Measurements from ENCODE around the gene GRK6.
"Not testable (repeated sequence)": the region's sequence is repeated elsewhere in the genome, so short reads cannot be mapped to it uniquely, and the experiment has no call there.

Gene GRK6

DNA sequence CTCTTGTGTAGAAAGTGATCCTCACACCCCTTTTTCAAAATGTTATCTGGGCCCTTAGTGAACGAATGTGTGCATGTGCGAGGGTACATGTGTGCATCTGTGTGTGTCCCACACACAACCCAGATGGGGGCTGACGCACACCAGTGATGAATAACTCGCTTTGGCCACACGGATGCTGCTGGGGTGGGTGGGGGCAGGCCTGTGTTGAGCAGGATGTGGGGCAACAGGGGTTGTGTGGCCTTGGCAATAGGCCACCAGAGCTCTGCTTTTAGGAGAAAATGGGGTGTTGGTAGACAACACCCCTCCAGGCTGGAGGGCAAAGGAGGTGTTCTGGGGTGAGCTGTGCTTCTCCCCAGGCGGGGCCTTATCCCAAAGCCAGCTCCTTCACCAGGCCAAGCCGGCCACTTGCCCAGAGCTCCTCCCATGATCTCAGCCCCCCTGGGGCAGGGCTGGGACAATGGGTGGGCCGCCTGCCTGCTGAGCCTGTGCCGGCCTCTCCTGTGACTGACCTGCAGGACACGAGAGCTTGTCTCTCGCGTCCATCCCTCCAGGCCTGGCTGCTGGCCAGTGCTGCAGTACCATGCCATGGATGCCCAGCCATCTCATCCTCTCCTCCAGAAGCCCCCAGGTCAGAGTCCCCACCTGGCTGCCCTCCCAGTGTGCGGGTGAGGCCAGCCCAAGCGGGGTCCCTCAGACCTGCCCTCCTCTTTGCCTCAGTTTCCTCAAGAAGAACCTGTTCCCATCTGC lies 45.3 kb downstream of the GRK6 start:
- DNase-seq (ENCODE audit: low read depth), result peak; percentile 55

DNA sequence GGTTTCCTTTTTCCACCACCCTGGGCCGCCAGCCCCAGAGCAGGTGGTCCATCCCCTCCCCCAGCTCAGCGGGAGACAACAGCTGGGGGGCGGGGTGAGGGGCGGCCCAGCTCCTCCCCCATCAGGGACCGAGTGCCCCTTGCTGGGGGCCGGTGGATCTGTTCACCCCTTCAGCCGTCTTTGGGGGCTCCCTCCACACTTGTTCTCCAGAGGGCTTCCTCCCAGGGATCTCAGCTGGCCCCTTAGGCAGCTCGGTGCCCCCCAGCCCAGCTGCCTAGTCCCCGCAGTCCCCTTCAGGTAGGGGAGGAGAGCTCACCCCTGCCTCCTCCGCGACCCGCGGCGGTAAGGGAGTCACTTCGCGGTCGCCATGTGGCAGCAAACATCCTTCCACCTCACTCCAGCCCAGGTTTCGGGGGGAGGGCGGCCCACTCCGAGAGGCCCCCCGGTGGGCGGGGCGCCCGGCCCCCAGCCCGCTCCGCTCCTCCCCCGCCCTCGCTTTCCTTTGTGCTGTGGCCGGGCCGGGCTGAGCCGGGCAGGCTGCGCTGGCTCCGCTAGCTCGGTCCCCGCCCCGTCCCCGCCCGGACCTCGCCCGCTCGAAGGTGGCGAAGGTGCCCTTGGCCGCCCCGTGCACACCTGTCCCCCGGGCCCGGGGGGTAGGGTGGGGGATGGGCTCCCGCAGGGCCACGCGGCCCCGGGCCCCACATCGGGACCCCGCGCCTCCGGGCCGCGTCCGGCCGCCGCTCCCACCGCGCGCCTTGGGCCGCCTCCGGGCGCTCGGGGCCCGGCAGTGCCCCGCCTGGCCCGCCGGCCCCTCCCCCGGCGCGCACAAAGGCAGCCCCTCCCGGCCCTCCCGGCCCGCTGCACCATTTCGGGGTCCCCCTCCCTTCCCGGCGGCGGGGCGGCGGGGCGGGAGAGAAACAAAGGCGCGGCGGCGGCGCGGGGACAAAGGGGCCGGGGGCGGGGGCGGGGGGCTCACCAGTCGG lies 46.3 kb downstream of the GRK6 start:
- peak; percentile 69 for DNase-seq (ENCODE audit: low read depth)

DNA sequence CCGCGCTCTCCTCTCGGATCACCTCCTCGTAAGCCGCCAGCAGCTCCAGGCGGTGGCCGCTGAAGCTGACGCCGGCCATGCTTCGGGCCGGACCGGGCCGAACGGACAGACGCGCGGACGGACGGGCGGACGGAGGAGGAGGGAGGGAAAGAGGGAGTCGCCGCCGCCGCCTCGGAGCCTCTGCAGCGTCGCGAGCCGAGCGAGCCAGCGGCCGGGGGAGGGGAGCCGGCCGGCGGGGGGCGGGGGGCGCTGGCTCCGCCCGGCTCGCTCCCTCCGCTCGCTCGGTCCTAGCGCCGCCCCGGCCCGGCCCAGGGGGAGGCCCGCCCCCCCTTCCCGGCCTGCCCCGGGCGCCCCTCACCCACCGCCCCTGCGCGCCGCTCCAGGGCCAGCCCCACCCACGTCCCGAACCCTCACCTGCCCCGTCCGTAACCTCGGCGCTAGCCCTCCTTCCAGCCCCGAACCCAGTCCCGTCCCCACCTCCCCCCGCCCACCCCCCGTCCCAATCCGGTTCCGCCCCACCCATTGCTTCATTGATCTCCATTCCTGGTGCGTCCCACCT lies 47.0 kb downstream of the GRK6 start, which contains the start of gene DBN1:
Gene DBN1 (minus strand): TSS at position 192 of the 559 bp plus-strand sequence. CDS start 113 bp downstream, at position 79.
- DNase-seq (ENCODE audit: low read depth), result no peak

DNA sequence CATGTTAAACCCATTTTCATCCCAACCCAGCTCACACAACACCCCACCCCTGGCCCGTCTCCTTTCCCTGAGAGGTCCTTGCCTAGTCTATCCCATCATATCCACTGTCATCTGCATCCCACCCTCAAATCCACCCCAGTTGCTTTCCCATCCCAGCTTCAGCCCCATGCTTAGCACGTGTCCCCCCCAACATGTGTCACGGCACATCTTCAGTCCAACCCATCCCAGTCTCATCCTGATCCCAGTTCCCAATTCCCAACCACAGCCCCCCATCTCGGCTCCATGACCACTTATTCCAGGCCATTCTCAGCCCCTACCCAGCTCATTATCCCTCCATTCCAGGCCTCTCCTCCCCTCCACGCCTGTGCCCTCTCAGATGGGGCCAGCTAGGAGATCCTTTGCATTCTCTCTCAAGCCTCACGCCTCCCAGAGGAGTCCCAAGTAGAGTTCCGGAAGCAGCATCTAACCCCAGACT lies 47.6 kb downstream of the GRK6 start:
- DNase-seq (ENCODE audit: low read depth), result no peak

DNA sequence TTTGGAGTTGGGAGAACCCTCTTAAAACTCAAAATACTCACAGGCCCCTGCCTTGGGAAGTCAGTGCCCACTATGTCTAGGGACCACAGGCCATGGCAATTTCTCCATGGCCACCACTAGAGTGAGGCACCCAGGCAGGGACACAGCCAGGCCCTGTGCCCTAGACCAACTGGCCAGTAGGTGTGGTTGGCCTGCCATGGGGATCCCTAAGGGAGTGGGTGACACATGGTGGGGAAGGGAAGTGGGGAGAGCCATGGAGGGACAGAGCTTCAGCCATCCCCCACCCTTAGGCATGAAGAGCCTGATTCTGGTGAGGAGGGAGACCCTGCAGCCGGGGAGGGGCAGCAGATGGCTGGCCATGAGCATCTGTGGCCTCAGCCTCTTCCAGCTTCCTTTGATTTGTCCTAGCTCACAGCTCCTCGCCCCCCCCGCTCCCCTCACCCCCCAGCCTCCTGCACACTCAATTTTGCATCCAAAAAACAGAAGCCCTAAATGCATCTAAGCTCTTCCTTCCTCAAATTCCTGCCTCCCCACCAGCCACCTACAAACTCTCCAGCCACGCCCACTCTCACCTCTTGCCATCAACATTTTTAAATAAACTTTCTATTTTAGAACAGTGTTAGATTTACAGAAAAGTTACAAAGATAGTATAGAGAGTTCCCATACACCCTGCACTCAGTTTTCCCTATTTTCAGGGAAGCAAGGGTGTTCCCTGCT lies 48.5 kb downstream of the GRK6 start:
- DNase-seq (ENCODE audit: low read depth), result no peak

DNA sequence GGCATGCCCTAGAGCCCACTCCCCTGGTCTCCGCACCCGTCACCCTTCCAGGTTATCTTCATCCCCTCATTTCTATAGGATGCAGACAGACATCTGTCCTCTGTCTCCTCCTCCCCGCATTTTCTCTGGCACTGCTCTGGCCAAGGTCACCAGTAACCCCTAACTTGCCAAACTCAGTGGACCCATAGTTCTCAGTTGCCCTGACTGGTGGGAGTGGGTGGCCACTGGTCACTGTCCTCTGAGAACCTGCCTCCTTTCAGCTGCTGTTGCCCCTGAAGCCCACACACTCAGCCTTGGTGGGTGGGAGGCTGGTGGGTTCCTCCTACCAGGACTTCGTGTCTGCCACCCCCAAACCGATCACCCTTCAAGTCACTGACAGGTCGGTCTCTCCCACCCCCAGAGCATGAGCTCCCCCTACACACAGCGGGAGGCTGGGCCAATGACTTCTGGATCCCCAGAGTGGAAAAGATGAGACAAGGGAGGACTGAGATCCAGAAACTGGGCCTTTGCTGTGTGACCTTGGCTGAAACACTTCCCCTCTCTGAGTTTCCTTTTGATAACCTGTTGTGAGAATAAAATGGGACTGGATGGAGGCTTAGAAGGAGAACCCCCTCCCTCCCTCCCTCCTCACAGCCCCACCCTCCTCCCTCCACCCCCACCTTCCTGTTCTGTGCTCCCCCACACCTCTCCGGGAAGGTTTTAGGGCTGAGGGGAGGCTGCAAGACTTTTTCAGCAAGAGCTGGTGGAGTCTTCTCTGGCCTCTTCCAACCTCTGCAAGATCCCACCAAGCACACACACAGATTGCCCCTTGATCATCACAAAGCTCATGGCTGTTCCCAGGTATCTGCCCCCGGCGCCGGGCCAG lies 49.3 kb downstream of the GRK6 start:
- no peak for DNase-seq (ENCODE audit: low read depth)

DNA sequence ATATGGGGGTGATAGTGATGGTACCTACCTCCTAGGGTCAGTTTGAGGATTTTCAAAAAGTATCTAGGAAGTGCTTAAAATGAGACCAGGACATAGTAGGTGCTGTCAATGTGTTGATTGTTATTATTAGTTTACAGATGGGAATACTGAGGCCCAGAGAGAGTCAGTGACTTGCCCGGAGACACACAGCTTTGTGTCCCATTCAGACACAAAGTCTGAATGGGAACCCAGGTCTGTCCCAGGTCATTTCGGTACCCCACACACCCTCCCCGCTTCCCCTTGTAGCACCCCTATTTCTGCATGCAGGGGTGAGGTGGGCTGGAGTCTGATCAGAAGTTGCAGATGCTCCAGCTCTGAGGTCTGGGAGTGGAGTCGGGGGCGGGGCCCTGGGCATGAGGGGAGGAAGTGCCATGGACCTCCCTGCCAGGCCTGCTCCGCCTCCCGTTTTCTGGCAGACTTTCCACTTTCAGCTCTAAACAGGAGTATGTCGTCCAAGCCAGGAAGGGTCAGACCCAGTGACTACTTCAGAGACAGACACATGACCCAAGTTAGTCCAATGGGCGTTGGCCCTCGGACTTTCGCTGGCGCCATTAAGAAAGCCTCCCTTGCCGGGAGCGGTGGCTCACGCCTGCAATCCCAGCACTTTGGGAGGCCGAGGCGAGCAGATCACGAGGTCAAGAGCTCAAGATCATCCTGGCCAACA lies 50.2 kb downstream of the GRK6 start:
- DNase-seq (ENCODE audit: low read depth), result no peak

DNA sequence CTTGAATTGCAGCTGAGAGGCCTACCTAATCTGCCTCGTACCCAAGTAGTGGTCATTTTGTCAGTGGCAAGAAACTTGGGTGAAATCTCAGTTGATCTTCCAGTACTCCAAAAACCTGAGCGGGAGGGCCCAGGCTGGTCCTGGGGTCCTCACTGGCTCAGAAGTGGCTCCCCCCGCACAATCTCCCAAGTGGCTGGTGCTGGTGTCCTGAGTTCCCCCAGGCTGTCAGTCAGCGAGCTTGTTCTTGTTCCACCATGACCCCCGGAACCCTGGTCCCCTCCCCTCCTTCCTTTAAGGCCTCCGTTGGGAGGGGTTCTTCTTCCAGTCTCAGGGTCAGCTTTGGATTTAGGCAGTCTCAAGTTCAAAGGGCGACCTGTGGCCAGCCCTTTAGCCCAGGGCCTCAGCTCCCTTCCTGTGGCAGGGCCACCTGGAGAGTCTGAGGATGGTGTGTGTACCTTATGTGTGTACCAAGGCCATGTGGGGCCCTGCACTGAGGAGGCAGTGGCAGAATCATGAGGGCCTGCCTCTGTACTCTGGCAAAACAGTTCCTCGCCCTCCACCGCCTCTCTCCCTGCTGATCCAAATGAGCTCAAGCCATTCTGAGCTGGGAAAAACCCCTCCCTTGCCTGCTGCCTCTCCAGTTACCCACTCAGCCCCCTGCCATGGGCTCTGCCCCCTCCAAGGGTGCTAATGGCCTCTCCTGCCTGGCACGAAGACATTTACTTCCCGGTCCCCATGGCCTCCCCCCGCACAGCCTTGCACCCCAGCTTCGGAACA lies 51.4 kb downstream of the GRK6 start:
- no peak for DNase-seq (ENCODE audit: low read depth)

DNA sequence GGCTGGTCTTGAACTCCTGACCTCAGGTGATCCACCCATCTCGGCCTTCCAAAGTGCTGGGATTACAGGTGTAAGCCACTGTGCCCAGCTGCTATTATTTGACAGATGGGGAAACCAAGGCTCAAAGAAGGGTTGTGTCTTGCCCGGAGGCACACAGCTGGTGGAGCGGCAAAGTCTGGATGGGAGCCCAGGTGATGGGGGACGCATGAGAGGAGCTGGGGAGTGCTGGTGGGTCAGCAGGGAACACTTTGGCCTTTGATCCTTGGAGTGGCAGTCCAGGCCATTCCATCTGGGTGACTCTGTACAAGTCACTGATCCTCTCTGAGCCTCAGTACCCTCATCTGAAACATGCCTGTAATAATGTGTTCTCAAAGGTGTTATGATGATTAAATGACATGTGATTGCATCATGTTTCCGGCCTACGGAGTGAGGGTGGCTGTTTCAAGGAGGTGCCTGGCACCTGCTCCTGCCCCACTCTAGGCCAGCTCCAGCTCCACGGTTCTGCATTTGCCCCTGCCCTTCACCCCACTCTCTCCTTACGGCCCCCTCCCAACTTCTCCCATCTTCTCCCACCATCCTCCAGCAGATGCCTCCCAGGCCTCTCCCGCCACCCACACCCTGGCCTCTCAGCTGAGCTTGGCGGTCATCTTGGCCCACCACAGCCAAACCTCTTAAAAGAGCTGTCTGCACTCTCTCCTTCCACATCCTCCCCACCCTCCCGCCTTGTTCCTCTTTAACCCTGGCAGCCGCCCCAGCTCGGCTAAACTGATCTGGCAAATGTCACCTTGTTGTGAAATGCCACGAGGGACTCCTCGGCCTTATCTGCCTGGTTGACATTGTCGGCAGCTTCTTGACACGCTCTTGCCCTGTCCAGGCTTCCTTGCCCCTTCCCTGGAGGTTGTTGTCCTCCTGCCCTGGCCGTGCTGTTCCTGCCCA lies 52.5 kb downstream of the GRK6 start:
- no peak for DNase-seq (ENCODE audit: low read depth)

DNA sequence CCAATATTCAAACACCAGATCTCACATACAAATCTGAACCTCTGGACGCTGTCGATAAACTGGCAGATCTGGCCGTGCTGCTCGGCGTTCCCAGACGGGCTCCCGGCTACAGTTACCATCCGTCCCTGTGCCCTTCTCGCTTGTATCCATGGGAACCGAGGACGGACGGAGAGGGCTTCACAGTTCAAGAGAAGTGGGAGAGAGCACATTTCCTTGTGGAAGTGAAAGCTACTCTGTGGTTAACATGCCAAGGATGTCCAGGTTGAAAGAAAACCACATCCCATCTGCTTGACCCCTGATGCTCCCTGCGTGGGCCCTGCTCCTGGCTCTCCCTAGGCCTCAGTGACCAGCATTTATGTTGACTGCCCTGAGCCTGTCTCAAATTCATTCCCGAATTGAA lies 53.3 kb downstream of the GRK6 start:
- DNase-seq (ENCODE audit: low read depth), result no peak

DNA sequence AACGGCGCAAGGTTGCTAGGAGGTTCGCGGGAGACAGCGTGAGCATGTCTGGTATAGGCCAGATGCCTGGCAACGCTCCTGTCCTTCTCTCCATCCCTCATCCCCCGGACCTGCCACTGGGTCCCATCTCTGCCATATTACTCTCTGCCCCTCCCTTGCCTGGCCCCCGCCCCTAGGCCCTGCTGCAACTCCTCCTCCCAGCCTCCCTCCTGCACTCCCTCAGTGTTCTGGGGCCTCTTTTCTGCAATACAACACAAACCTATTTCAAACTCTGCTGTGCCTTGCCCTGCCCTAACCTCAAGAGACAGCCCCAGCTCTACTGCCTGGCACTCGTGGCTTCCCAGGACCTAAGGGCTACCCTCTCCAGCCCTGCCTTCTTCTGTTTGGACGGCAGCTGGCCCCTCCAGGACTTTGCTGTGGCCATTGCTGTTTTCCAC lies 55.9 kb downstream of the GRK6 start:
- no peak for DNase-seq (ENCODE audit: low read depth)

DNA sequence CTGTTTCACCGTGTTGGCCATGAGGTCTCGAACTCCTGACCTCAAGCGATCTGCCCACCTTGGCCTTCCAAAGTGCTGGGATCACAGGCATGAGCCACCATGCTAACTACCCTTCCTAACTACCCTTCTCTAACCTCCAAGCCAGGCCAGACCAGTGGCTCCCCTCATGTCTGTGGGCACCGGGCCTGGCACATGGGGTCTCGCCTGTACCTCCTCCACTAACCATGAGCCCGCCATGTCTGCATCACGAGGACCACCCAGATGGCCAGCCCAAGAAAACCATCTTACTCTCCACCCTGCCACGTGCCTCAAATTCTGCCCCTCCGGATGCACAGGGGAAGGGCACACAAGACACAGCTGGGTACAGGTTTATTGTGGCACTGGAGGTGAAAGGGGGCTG lies 56.6 kb downstream of the GRK6 start:
- no peak for DNase-seq (ENCODE audit: low read depth)

DNA sequence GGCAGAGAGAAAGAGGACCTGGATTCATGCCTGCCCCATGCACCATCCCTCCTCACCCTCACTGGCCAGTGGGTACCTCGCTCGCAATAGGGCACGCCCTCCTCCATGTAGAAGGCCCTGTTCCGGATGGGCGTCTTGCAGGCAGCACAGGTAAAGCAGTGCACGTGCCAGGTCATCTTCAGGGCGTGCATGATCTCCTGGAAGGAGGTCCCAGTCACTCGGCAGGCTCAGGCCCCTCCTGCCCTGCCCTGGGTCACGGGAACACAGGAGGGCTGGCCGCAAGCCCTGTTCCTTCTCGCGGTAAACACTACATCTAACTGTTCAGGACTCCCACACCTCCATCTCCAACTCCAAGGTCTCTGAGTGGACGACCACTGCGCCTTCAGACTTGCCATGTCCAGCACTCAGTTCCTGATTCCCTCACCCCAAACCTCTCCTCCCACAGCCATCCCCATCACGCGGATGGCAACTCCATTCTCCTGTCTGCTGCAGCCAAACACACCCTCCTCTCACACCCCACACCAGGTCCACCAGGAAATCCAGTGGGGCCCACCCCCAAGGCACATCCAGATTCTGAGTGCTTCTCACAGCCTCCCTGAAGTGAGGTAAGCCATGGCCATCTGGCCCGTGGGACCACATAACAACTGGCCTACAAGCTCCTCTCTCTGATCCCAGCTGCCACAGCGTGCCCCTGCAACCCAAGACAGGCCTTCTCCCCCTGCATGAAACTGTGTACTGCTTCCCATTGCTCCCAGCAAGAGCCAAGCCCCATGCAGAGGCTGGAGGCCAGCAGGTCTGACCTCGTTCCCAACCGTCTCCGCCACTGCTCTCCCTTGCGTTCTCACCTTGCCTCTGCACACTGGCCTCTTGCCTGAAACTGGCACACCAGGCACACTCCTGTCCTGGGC lies 57.8 kb downstream of the GRK6 start:
- DNase-seq (ENCODE audit: low read depth), result no peak

DNA sequence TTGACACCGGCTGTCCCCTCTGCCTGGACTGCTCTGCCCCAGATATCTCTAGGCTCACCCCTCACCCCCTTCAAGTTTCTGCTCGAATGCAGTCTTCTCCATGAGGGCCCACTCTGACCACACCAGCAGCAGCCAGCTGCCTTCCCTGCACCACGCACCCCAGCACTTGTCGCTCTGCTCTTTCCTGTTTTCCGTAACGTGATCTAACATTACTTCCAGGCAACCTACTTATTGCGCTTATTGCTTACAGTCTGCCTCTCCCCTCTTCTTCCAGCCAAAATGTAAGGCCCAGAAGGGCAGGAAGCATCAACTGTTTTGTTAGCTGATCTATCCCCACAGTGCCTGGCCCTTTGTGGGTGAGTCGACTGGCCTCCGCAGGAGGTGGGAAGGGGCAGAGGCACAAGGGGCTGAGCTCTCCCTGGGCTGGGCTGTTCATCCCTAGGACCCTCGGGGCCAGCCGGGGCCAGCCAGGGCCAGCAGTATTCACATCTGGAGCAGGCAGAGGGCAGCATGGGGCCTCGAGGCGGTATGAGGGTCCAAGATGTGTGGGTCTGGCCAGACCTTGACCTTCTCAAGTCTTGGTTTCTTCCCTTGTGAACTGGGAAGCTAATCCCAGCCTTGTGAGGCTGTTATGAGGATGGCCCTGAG lies 58.5 kb downstream of the GRK6 start:
- DNase-seq (ENCODE audit: low read depth), result no peak

DNA sequence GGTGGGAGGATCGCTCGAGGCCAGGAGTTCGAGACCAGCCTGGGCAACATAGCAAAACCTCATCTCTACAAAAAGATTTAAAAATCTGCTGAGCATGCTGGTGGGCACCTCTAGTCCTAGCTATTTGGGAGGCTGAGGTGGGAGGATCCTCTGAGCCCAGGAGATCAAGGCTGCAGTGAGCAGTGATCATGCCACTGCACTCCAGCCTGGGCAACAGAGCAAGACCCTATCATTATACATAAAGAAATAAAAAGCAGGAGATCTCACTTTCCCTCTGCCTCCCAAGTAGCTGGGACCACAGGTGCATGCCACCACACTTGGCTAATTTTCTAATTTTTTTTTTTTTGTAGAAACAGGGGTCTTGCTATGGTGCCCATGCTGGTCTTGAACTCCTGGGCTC lies 59.3 kb downstream of the GRK6 start:
- DNase-seq (ENCODE audit: low read depth), result not testable (repeated sequence)

DNA sequence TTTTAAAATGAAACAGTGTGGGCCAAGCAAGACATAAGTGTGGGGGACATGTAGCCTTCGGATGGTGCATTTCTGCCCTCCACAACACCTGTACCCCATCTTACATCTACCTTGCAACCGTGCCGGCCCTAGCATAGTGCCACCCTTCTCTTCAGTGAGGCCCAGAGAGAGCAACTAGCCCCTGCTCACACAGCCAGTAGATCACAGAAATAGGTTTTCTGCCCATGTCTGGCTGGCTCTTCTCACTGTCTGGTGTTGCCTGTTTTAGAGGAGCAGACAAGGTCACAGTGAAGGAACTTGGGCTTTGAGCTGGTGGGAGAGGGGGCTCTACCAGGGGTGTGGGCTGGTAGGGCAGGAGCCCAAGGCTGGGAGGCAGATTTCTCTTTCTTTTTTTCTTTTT lies 59.8 kb downstream of the GRK6 start:
- DNase-seq (ENCODE audit: low read depth), result no peak

DNA sequence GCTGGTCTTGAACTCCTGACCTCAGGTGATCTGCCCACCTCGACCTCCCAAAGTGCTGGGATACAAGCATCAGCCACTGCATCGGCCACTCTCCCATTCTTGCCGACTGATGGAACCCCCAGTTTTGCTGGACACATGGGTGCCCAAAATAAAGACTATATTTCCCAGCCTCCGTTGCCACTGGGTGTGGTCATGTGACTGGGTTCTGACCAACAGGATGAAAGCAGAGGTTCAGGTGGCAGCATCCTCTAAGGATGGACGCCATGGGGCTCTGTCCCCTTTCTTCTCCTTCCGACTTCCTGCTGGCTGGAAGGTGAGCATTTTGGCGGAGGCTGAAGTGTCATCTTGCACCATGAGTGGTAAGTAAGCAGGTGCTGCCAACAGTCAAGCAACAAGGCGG lies 60.7 kb downstream of the GRK6 start:
- no peak for DNase-seq (ENCODE audit: low read depth)
